Measurements from ENCODE around the gene MAP7D2.
"Not testable (repeated sequence)": the region's sequence is repeated elsewhere in the genome, so short reads cannot be mapped to it uniquely, and the experiment has no call there.

GRCh38 chrX:20162516-20162915, 45.8 kb upstream of the MAP7D2 start:
- TF ChIP-seq, protein P1, sequence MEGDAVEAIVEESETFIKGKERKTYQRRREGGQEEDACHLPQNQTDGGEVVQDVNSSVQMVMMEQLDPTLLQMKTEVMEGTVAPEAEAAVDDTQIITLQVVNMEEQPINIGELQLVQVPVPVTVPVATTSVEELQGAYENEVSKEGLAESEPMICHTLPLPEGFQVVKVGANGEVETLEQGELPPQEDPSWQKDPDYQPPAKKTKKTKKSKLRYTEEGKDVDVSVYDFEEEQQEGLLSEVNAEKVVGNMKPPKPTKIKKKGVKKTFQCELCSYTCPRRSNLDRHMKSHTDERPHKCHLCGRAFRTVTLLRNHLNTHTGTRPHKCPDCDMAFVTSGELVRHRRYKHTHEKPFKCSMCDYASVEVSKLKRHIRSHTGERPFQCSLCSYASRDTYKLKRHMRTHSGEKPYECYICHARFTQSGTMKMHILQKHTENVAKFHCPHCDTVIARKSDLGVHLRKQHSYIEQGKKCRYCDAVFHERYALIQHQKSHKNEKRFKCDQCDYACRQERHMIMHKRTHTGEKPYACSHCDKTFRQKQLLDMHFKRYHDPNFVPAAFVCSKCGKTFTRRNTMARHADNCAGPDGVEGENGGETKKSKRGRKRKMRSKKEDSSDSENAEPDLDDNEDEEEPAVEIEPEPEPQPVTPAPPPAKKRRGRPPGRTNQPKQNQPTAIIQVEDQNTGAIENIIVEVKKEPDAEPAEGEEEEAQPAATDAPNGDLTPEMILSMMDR (IDR thresholded peaks at IDR 0.05), result not testable (repeated sequence)
- not testable (repeated sequence) for TF ChIP-seq POLR2AphosphoS5 (IDR thresholded peaks at IDR 0.05)

All from esophagus muscularis mucosa (tissue), 3 donors.